ENCODE results near the gene HUNK.

DNA sequence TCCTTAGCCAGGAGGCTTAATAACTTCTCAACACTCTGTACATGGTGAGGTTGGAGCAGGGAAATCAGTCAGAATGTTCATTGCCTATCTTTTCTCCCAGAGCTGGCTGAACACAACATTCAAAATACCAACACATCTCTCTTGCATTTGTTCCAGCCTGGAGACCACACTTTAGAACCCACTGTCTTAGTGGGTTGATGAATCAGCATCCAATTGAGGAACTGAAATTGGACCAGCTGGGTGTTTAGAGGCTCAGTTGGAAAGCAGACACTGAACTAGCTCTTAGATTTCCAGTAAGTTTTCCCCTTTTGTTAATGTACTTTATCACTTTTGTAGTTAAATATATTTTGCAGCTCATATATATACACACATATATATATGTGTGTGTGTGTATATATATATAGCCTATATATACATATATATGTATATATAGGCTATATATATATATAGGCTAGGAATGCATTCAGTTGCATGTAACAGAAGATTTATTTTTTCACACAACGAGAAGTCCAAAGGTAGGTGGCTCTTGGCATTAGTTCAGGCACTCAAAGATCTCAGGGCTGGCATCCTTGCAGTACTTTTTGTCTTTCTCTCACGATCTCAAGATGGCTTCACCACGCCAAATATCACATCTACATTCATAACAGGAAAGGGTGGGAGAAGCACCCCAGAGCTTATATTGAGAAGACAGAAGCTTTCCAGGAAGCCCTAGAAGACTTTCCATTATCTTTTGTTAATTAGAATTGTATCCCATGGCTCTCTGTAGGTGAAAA lies 35.0 kb upstream of the HUNK start:
- TF ChIP-seq CTCF (IDR thresholded peaks at IDR 0.05; ENCODE audit: low read depth, low read length, poor library complexity, severe bottlenecking), result no peak
- no peak for TF ChIP-seq EZH2phosphoT487 (IDR thresholded peaks at IDR 0.05; ENCODE audit: borderline replicate concordance, low read length)

Measured in DOHH2 (cell line).